NCI-H2196 treated with DMSO at 0.1 percent for 48 hours (cell line): ENCODE measurements around the gene BMP10.

Experiments used
- DNase-seq: peaks from one replicate; lab custom pipeline; 2025; ENCODE audit not compliant: unreplicated experiment; lab: John Stamatoyannopoulos, UW

The BMP10 gene

GRCh38 chr2:68824831-68825230 lies 46.4 kb downstream of the BMP10 start:
- DNase-seq = no peak

- no peak for DNase-seq
Measured at GRCh38 chr2:68822207-68822872, 48.9 kb downstream of the BMP10 start.

- no peak for DNase-seq
Measured at GRCh38 chr2:68819556-68819955, 51.6 kb downstream of the BMP10 start.

GRCh38 chr2:68817306-68817705 lies 53.9 kb downstream of the BMP10 start:
- no peak for DNase-seq
